SW 1271 (cell line): ENCODE data around the gene PDE6C.
A peak's percentile ranks its signal among the peaks of the same experiment; 100 is the strongest.
"Not testable (repeated sequence)": the region's sequence is repeated elsewhere in the genome, so short reads cannot be mapped to it uniquely, and the experiment has no call there.

Source experiments
- DNase-seq, 2 experiments: peaks; one replicate each; lab custom pipeline; 2025; lab: John Stamatoyannopoulos, UW

Gene PDE6C

GRCh38 chr10:93630625-93631557 lies 18.6 kb downstream of the PDE6C start:
- no peak for DNase-seq

- no peak for DNase-seq
Measured at GRCh38 chr10:93639791-93640190, 27.5 kb downstream of the PDE6C start.

GRCh38 chr10:93652857-93653256 lies 40.5 kb downstream of the PDE6C start:
- DNase-seq, result no peak

- no peak for DNase-seq
Measured at GRCh38 chr10:93654201-93654600, 41.9 kb downstream of the PDE6C start.

GRCh38 chr10:93656155-93656554 lies 43.8 kb downstream of the PDE6C start:
- DNase-seq, result no peak

- DNase-seq, result no peak
Measured at GRCh38 chr10:93657757-93658156, 45.4 kb downstream of the PDE6C start.

GRCh38 chr10:93666030-93666429 lies 53.7 kb downstream of the PDE6C start:
- DNase-seq, result no peak

GRCh38 chr10:93667795-93668194 lies 55.5 kb downstream of the PDE6C start:
- DNase-seq, result no peak

GRCh38 chr10:93670372-93670771 lies 58.0 kb downstream of the PDE6C start:
- no peak for DNase-seq

- no peak for DNase-seq
Measured at GRCh38 chr10:93671042-93671441, 58.7 kb downstream of the PDE6C start.

- DNase-seq, result no peak
Measured at GRCh38 chr10:93672022-93672678, 59.8 kb downstream of the PDE6C start.

- DNase-seq, result no peak
Measured at GRCh38 chr10:93672890-93673289, 60.6 kb downstream of the PDE6C start.

- no peak for DNase-seq
Measured at GRCh38 chr10:93673791-93674190, 61.5 kb downstream of the PDE6C start.

- DNase-seq, result no peak
Measured at GRCh38 chr10:93678386-93678785, 66.0 kb downstream of the PDE6C start.

GRCh38 chr10:93678805-93679587 lies 66.7 kb downstream of the PDE6C start:
- DNase-seq, result no peak

GRCh38 chr10:93680412-93681047 lies 68.2 kb downstream of the PDE6C start:
- peak in 1 of 2 experiments; percentile 38 for DNase-seq

- DNase-seq, result no peak
Measured at GRCh38 chr10:93687737-93688136, 75.4 kb downstream of the PDE6C start.

- DNase-seq, result no peak
Measured at GRCh38 chr10:93695740-93696139, 83.4 kb downstream of the PDE6C start.

- DNase-seq, result not testable (repeated sequence)
Measured at GRCh38 chr10:93696582-93696981, 84.2 kb downstream of the PDE6C start.

GRCh38 chr10:93697207-93697606 lies 84.9 kb downstream of the PDE6C start:
- DNase-seq, result no peak

- no peak for DNase-seq
Measured at GRCh38 chr10:93701866-93702209, 89.5 kb downstream of the PDE6C start.
